Spinal cord (tissue), 10 donors: ENCODE measurements around the gene HES3. TPM values are rescaled to one million over a fixed set of nuclear protein-coding genes. Genes with fewer than 3 reads are reported as not detected.

Experiments
- DNase-seq, 6 donors: peaks; one replicate each; pipeline versions ENCODE4 v3.0.0 to v3.0.0-alpha.2; 2013 to 2015; ENCODE audit warnings: low spot score in 6 of 6, low read depth in 4 of 6
- H3K27ac ChIP-seq: one replicate; pipeline ENCODE4 v1.5.1; 2013; ENCODE audit warnings: low read depth, low read length, control low read depth
- H3K27me3 ChIP-seq: one replicate; pipeline ENCODE4 v1.6.1; 2013; ENCODE audit warnings: low read length; ENCODE audit not compliant: control insufficient read depth, insufficient read depth
- H3K36me3 ChIP-seq: one replicate; pipeline ENCODE4 v1.6.1; 2013; ENCODE audit warnings: low read length; ENCODE audit not compliant: control insufficient read depth, insufficient read depth
- H3K4me1 ChIP-seq: one replicate; pipeline ENCODE4 v1.6.1; 2013; ENCODE audit warnings: low read length; ENCODE audit not compliant: control insufficient read depth, insufficient read depth
- H3K4me3 ChIP-seq: one replicate; pipeline ENCODE4 v1.5.1; 2013; ENCODE audit warnings: low read depth, low read length, control low read depth
- H3K9me3 ChIP-seq: one replicate; pipeline ENCODE4 v1.6.1; 2013; ENCODE audit warnings: low read length; ENCODE audit not compliant: control insufficient read depth, insufficient read depth
- WGBS: methylation state at CpG from one replicate; pipeline ENCODE4 v1.1.5; 2013; ENCODE audit warnings: missing lambda C conversion rate; ENCODE audit not compliant: insufficient coverage; 5-methylcytosine and 5-hydroxymethylcytosine counted together
- polyA plus RNA-seq, 2 donors: library from polyadenylated mRNA; unstranded; fragments of 120-200 nt; gene quantifications; one replicate each; pipeline ENCODE4 v1.2.1, GENCODE V29; 2013; ENCODE audit not compliant: insufficient read length in 2 of 2
- total RNA-seq, 2 donors: library from RNA; depleted of rRNA in 1 of 2; stranded (reverse); fragments of 120-200 nt in 1 of 2; fragments of >200 nt in 1 of 2; gene quantifications; one replicate each; pipeline versions ENCODE4 v1.2.3 to v1.2.4, GENCODE V29; 2013 to 2014
- donor health status: healthy.

Gene HES3
- total and polyA plus RNA-seq, 4 donors, result 1.8 to 3.2 TPM; not detected in 2

DNA sequence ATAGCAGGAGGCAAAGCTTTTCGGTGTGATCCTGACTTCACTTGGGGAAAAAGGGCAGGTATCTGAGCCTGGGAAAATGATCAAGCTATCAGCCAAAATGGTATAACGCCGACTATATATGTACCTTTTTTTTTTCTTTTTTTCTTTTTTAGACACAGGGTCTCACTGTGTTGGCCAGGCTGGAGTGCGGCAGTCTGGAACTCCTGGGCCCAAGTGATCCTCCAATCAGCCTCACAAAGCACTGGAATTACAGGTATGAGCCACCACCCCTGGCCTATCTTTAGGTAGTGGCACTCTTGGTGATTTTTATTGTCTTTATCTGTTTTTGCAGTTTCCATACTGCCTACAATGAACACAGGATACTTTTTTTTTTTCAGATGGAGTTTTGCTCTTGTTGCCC, 6.9 kb upstream of the HES3 start:
- H3K27me3 ChIP-seq, result peaks cover 30% of the 10 kb centered on the region
- no peak overlapping the region for H3K27ac ChIP-seq
- peaks cover 16% of the 10 kb centered on the region for H3K36me3 ChIP-seq
- DNase-seq, result no peak
- H3K4me3 ChIP-seq, result no peak overlapping the region
- H3K4me1 ChIP-seq, result peaks cover 46% of the 10 kb centered on the region
- H3K9me3 ChIP-seq, result no peaks in the 10 kb centered on the region
- 100% methylated on average over 3 of the region's 4 CpGs for WGBS

DNA sequence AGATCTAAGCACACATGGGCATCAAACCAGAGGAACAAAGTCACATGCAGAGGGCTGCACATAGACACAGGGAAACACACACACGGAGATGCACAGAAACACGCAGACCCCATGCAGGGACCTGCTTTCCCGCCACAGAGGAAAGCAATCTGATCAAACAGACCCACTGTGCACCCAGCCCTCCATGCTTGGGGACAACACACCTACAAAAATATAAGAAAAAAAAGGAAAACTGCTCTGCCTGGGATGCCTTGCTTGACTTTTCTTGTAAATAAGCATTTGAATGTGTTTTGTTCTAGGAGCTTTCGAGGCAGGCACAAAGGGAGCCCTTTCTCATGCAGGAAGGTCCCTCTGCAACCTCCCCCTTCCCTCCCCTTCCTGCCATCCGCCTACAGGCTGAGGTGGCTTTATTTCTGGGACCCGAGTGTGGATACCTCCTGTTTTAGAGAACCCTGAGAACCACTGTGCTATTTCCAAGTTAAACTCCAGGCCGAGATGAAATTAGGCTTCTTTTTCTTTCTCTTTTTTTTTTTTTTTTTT, 4.7 kb upstream of the HES3 start:
- Histone ChIP-seq H3K4me3 (no peak overlapping the region), H3K27ac (no peak overlapping the region), H3K27me3 (peaks cover 47% of the 10 kb centered on the region), H3K4me1 (peaks cover 62% of the 10 kb centered on the region), H3K9me3 (no peaks in the 10 kb centered on the region), H3K36me3 (no peaks in the 10 kb centered on the region)
- no peak for DNase-seq
- 12% methylated on average over 3 of the region's 7 CpGs for WGBS

DNA sequence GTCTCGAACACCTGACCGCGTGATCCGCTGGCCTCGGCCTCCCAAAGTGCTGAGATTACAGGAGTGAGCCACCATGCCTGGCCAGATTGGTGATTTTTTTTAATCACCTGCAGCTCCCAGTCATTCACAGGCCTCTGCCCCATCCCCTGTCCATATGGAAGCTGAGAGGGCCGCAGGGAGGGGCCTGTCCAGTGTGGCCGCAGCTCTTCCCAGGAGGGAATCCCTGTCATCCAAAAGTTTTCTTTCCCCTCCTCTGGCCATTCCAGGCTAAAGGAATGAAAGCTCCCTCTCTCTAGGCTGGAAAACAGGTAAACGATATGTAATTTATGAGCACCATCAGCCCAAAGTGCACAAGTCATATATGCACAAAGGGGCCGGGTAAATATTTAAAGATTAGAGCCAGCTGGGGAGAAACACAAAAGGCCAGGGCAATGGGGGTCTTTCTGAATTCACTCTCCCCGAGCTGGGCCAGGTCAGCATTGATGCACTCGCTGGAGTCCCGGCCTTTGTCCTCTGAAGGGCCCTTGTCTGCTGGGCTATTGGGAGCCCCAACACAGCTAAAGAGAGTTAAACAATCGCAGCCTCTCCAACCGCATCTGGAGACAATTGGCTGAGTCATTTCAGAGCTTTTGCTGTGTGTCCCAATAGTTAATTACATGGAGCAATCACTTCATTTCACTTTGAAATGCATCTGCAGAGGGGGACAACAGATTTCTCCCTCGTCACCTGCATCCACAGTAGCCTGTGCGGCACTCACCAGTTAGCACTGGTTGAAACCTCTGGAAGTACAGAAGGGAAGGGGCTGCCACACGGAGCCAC, 3.8 kb upstream of the HES3 start:
- H3K27ac ChIP-seq, result no peak overlapping the region
- H3K4me1 ChIP-seq, result peaks cover 59% of the 10 kb centered on the region
- no peaks in the 10 kb centered on the region for H3K36me3 ChIP-seq
- 44% methylated on average over 16 of the region's 17 CpGs for WGBS
- no peaks in the 10 kb centered on the region for H3K9me3 ChIP-seq
- H3K27me3 ChIP-seq, result peaks cover 54% of the 10 kb centered on the region
- H3K4me3 ChIP-seq, result no peak overlapping the region
- peak in 1 of 6 donors; percentile 38 for DNase-seq

DNA sequence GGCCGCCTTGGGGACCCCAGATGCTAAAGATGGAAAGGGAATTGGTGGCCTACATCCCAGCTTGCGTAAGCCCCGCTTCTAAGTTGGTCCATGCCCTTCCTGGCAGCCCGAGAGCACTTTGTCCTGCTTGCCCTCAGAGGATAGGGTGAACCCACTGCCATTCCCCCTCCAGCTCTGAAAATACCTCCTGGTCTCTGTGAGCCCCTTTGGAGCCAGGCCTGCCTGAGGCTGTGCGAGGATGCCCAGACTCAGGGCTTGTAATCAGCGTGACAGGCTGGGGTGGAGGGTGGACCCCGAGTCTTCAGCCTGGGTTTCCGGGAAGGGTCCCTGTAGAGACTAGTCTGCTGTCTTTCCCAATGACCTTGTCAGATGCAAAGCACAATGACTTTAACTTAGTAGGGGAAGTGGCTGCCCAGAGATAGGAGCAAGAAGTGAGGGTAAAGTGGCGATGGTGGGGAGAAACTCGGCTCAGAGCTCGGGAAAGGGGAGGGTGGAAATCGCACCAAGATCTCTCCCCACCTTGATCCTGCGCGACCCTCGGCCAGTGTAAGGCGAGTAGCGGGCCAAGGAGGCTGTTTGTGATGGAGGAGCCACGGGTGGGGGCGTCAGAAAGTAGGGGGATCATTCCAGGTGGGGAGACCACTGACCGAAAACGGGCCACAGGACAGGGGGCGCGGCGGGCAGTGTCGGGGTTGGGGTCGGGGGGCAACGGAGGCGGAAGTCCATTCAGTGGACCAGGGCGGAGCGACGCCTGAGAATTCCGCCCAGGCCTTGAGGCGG, 2.7 kb upstream of the HES3 start:
- Histone ChIP-seq H3K27me3 (peaks cover 63% of the 10 kb centered on the region), H3K36me3 (no peaks in the 10 kb centered on the region), H3K4me1 (peaks cover 64% of the 10 kb centered on the region), H3K9me3 (no peaks in the 10 kb centered on the region), H3K4me3 (no peak overlapping the region), H3K27ac (no peak overlapping the region)
- 26% methylated on average over 23 of the region's 33 CpGs for WGBS
- DNase-seq, result no peak

DNA sequence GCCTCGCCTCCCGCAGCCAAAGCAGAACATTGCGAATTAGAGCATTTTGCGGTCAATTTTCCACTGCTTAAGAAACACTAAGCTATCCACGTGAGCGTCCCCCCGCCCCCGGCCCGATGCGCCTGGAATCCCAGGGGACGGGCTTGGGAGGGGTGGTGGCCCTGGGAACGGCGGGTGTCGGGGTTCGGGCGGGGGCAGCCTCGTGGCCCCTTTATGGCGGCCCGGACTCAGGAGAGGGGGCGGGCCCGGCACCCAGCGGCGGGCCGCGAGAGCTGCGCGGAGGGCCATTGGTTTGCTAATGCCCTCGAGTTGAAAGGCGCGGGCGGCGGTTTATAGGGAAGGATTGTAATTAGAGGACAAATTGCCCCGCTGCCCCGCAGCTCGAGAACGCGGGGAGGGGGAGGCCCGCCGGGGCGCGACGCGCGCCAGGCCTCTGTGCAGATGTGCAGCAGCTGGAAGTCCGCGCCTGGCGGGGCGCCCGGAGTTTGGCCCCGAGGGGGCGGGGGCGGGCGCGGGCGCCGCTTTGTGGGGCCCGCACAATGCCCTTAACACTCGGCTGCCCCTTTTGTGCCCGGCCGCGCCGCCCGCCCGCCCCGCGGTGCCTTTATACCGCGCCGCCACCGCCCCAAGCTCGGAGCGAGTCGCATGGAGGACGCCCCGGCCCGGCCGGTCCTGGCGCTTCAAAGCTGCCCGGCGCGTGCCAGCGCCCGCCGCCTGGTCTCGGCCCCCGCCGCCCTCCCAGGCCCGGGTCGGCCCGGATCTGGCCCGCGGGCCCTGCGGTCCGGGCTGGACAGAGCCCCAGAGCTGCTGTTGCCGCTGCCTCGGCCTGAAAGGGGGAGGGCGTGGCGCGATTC, 1.9 kb upstream of the HES3 start:
- DNase-seq, result peak in 2 of 6 donors; percentile 57 to 61
- Histone ChIP-seq H3K36me3 (no peaks in the 10 kb centered on the region), H3K27me3 (peaks cover 66% of the 10 kb centered on the region), H3K4me3 (no peak overlapping the region), H3K4me1 (peaks cover 71% of the 10 kb centered on the region), H3K9me3 (no peaks in the 10 kb centered on the region), H3K27ac (no peak overlapping the region)
- under 1% methylated on average over 89 of the region's 99 CpGs for whole genome bisulfite sequencing

DNA sequence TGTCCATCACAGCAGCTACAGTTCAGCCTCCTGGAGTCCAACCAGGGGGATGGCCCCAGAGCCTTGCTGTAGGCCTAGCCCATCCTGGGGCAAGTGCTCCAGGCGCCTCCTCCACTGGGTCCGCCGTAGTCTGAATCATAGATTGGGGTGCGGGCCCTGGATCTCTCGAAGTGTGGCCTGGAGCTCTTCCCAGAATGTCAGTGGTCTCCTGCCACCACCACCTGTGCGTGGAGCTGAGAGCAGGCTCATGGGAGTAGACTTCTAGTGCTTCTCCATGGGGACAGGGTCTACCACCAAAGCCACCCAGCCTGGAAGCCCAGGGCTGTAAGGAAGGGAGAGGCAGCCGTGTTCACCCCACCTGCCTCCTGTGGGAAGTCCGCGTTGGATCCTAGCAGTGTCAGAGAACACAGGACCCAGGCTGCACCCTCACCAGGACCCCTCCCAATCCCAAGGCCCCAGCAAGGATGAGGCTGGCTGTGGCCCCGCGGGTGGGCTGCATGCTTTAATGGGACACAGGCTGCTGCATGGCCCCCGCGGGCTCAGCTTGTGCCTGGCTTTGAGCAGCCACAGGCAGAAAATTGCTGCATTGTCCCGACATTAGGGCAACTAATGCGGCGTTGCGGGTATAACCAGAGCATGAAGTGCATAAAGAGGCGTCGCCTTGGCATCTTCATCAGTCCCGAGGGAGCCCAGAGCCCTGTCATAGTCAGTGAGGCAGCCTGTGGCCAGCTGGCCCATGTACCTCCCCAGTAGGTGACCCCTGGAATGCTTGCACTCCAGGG, 735 bp upstream of the HES3 start:
- Histone ChIP-seq H3K4me3 (no peak overlapping the region), H3K9me3 (no peaks in the 10 kb centered on the region), H3K27me3 (peaks cover 66% of the 10 kb centered on the region), H3K4me1 (peaks cover 74% of the 10 kb centered on the region), H3K27ac (no peak overlapping the region), H3K36me3 (no peaks in the 10 kb centered on the region)
- 24% methylated on average over 19 of the region's 20 CpGs for WGBS
- peak in 1 of 6 donors; percentile 44 for DNase-seq

DNA sequence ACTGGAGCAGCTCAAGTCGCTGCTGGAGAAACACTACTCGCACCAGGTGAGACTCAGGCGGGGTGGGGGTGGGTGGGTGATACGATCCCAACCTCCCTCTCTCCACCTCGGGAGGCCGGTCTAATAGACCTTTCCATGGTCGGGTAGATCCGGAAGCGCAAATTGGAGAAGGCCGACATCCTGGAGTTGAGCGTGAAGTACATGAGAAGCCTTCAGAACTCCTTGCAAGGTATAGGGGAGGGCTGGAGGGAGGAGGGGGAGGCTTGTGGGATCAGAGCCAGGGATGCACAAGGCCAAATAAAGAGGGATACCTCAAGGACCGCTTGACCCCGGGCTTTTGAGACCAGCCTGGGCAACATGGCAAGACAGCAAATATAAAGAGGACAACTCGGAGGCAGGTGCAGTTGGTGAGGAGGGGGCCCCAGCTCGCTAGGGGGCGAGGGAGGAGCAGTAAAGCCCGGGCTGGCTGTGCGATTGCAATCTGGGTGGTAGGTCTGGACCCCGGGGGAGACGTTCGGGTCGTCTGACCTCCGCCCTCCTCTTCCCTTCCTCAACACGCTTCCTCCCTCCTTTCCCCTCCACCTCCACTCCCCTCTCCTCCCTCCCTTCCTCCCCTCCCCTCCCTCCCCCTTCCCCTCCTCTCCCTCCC, 546 bp downstream of the HES3 start:
- Histone ChIP-seq H3K27ac (no peak overlapping the region), H3K27me3 (peaks cover 63% of the 10 kb centered on the region), H3K4me3 (no peak overlapping the region), H3K4me1 (peaks cover 73% of the 10 kb centered on the region), H3K36me3 (peaks cover 6% of the 10 kb centered on the region), H3K9me3 (no peaks in the 10 kb centered on the region)
- WGBS, result 12% methylated on average over 7 of the region's 24 CpGs
- DNase-seq, result no peak

DNA sequence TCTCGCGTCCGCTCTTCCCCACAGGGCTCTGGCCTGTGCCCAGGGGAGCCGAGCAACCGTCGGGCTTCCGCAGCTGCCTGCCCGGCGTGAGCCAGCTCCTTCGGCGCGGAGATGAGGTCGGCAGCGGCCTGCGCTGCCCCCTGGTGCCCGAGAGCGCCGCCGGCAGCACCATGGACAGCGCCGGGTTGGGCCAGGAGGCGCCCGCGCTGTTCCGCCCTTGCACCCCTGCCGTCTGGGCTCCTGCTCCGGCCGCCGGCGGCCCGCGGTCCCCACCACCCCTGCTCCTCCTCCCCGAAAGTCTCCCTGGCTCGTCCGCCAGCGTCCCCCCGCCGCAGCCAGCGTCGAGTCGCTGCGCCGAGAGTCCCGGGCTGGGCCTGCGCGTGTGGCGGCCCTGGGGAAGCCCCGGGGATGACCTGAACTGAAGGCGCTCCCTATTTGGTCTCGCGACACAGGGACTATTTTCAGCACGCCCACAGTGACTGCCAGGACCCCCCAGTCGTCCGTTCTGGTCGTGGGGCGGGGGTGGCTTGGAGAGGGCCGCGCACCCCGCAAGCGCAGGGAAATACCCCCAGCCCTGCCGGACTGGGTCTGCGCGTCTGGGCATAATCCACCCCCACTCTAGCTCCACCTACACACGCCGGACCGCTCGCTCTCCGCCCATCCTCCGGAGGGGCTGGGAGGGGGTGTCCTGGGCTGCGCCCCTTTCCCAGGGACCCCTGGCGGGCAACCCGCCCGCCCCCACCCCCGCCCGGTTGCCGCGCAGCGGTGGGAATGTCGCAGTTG, 1.3 kb downstream of the HES3 start:
- no peak overlapping the region for H3K27ac ChIP-seq
- H3K27me3 ChIP-seq, result peaks cover 62% of the 10 kb centered on the region
- 0% methylated on average over 69 of the region's 79 CpGs for WGBS
- DNase-seq, result peak in 2 of 6 donors; percentile 88 to 92
- H3K9me3 ChIP-seq, result no peaks in the 10 kb centered on the region
- H3K4me3 ChIP-seq, result peak overlapping the region; percentile 5
- H3K4me1 ChIP-seq, result peaks cover 71% of the 10 kb centered on the region
- peaks cover 11% of the 10 kb centered on the region for H3K36me3 ChIP-seq
